HepG2 (cell line): ENCODE results near the gene STK32C. TPM values are rescaled to one million over a fixed set of nuclear protein-coding genes. Genes with fewer than 3 reads are reported as not detected.

Experiments
- ATAC-seq: fragments of 200-7000 bp; cut with Tn5 transposase; 3 replicates; pipeline ENCODE4 v1.9.1; 2020; ENCODE audit warnings: mild to moderate bottlenecking, moderate library complexity
- BruUV-seq: library from RNA; stranded (reverse); fragments of 400-500 nt; replicated peaks from 2 replicates; lab custom pipeline; 2021; lab: Mats Ljungman, UMichigan
- CTCF ChIA-PET: fragments of 300-600 bp; formaldehyde crosslinking; extraction: SDS; loops from one replicate; lab custom pipeline; 2021; ENCODE audit warnings: low total read pairs, inconsistent platforms, low intra/inter-chr PET ratio; lab: Yijun Ruan, JAX
- POLR2A ChIA-PET: fragments of 350-600 bp; sonication (Branson Sonifier 250); formaldehyde crosslinking; loops from one replicate; lab custom pipeline; 2020; ENCODE audit warnings: antibody characterized with exemption, inconsistent platforms; lab: Yijun Ruan, JAX
- DNase-seq: peaks from one replicate; pipeline ENCODE4 v3.0.0-alpha.2; 2015; ENCODE audit warnings: low spot score
- FAIRE-seq: peaks from 3 replicates; lab custom pipeline; 2011; peaks lifted over from hg19 to GRCh38; lab: Jason Lieb, UNC
- H2AFZ ChIP-seq: one replicate; pipeline ENCODE4 v1.6.1; 2011; ENCODE audit warnings: low read length, inconsistent platforms
- H3K27ac ChIP-seq: fragments of 300-600 bp; 3 replicates; pipeline ENCODE4 v1.8.0; 2011; ENCODE audit warnings: mixed run types, mild to moderate bottlenecking, mixed read lengths, low read length, inconsistent platforms; ENCODE audit not compliant: insufficient read depth; ENCODE audit errors: extremely low read length
- H3K27me3 ChIP-seq, 2 experiments: fragments of 200-600 bp in 1 of 2; 2 replicates in 1 of 2; 3 replicates in 1 of 2; pipeline versions ENCODE4 v1.6.0 to v1.8.0; 2011; ENCODE audit warnings: low read length in 2 of 2, mild to moderate bottlenecking in 2 of 2, moderate library complexity in 2 of 2, inconsistent platforms in 1 of 2; ENCODE audit not compliant: insufficient read depth in 2 of 2, control insufficient read depth in 1 of 2
- H3K36me3 ChIP-seq, 2 experiments: fragments of 200-600 bp in 1 of 2; replicated peaks in 1 of 2; 2 replicates in 1 of 2; 3 replicates in 1 of 2; pipeline versions ENCODE4 v1.5.1 to v1.8.0; 2011; ENCODE audit warnings: low read length in 2 of 2, inconsistent platforms in 1 of 2; ENCODE audit not compliant: insufficient read depth in 2 of 2, control insufficient read depth in 1 of 2
- H3K4me1 ChIP-seq: 2 replicates; pipeline ENCODE4 v1.5.1; 2012; ENCODE audit warnings: low read length, inconsistent platforms; ENCODE audit not compliant: insufficient read depth
- H3K4me2 ChIP-seq: 2 replicates; pipeline ENCODE4 v1.6.0; 2011; ENCODE audit warnings: low read depth, low read length, inconsistent platforms
- H3K4me3 ChIP-seq, 3 experiments: fragments of 200-600 bp in 1 of 3; sonication (generic), shearing (Covaris generic) in 1 of 3; replicated peaks in 1 of 3; 2 replicates each; pipeline ENCODE4 v1.5.1; 2011 to 2016; ENCODE audit warnings: low read length in 3 of 3, inconsistent platforms in 2 of 3, low read depth in 2 of 3, mild to moderate bottlenecking in 2 of 3, control low read depth in 1 of 3, mixed read lengths in 1 of 3; ENCODE audit not compliant: insufficient read depth in 1 of 3
- H3K79me2 ChIP-seq: one replicate; pipeline ENCODE4 v1.6.1; 2011; ENCODE audit warnings: low read length, inconsistent platforms; ENCODE audit not compliant: insufficient read depth
- H3K9ac ChIP-seq: 2 replicates; pipeline ENCODE4 v1.6.0; 2011; ENCODE audit warnings: mild to moderate bottlenecking, low read depth, low read length, inconsistent platforms; ENCODE audit not compliant: insufficient read depth
- H3K9me3 ChIP-seq: 2 replicates; pipeline ENCODE4 v1.5.1; 2012; ENCODE audit warnings: mild to moderate bottlenecking, low read length
- H4K20me1 ChIP-seq: 2 replicates; pipeline ENCODE4 v1.6.0; 2011; ENCODE audit warnings: inconsistent platforms, mild to moderate bottlenecking, low read length, moderate library complexity; ENCODE audit not compliant: insufficient read depth
- CTCF ChIP-seq: sonication (generic); formaldehyde crosslinking; IDR thresholded peaks from 2 replicates; pipeline ENCODE4 v1.5.0; 2020; ENCODE audit warnings: mild to moderate bottlenecking, missing genetic modification reagents, moderate library complexity
- HMGA1 ChIP-seq: sonication (generic); formaldehyde crosslinking; conservative IDR thresholded peaks from 2 replicates; pipeline ENCODE4 v1.4.0; 2020; ENCODE audit warnings: missing genetic modification reagents
- SP1 ChIP-seq, 2 experiments: fragments of 450-650 bp in 1 of 2; sonication (generic) in 1 of 2; formaldehyde crosslinking in 1 of 2; IDR thresholded peaks; 2 replicates each; pipeline versions ENCODE4 v1.4.0 to v1.6.1; 2016 to 2020; ENCODE audit warnings: missing genetic modification reagents in 1 of 2
- TIGD3 ChIP-seq: sonication (generic); formaldehyde crosslinking; IDR thresholded peaks from 2 replicates; pipeline ENCODE4 v1.5.1; 2020; ENCODE audit warnings: mild to moderate bottlenecking, missing genetic modification reagents, borderline replicate concordance
- ZNF142 ChIP-seq: sonication (generic); formaldehyde crosslinking; IDR thresholded peaks from 2 replicates; pipeline ENCODE4 v1.4.0; 2020; ENCODE audit warnings: missing genetic modification reagents
- WGBS: methylation state at CpG from one replicate; pipeline ENCODE4 v1.1.6; 2017; ENCODE audit warnings: low lambda C conversion rate; 5-methylcytosine and 5-hydroxymethylcytosine counted together
- in situ Hi-C: cut with HindIII; loops from 2 replicates; pipeline ENCODE4 v1.10.0; 2017; ENCODE audit warnings: low pct_unique_long_range_greater_than_20kb; ENCODE audit not compliant: extremely low pct_ligation_motif_present
- intact Hi-C: fragments of 100-400 bp; cut with micrococcal nuclease; formaldehyde crosslinking; loops from one replicate; pipeline ENCODE4 v1.10.0; 2022; ENCODE audit not compliant: unreplicated experiment
- polyA plus RNA-seq, 8 experiments: library from polyadenylated mRNA; depleted of rRNA in 3 of 8; stranded (reverse) in 7 of 8; unstranded in 1 of 8; fragments of >200 nt; fragmentation: Illumina TruSeq in 4 of 8; extraction: Trizol in 4 of 8; gene quantifications; 2 replicates each; pipeline versions ENCODE4 v1.2.1 to v1.2.3, GENCODE V29; 2011 to 2016; ENCODE audit warnings: low read depth in 4 of 8, missing spikeins in 1 of 8, mixed read lengths in 1 of 8; ENCODE audit not compliant: insufficient read depth in 1 of 8
- total RNA-seq, 5 experiments: library from RNA; depleted of rRNA; stranded (reverse); fragments of >200 nt; fragmentation: Illumina TruSeq; extraction: Trizol; gene quantifications; 2 replicates each; pipeline ENCODE4 v1.2.3, GENCODE V29; 2016; ENCODE audit warnings: low read depth in 1 of 5

STK32C gene
- total and polyA plus RNA-seq, 2 of the 13 experiments (the other 11 are each of a cell fraction or from before 2014, with no cell fraction given): 10.9 to 19.4 TPM

- no peak for TF ChIP-seq ZNF142 (CRISPR knock-in tag)
- TF ChIP-seq, all 625 proteins: peak for 0
Observed at GRCh38 chr10:132163826-132164515, 143.8 kb downstream of the STK32C start (continued).

- H3K4me1 ChIP-seq: peaks cover 11% of the 10 kb centered on the region
- H3K36me3 ChIP-seq: no peaks in the 10 kb centered on the region
- 65% methylated on average over 4 of the region's 16 CpGs for WGBS
- no peaks in the 10 kb centered on the region for H3K79me2 ChIP-seq
- peaks cover 0 to 29% of the 10 kb centered on the region in 2 experiments; a peak in 3 of 5 replicates for H3K27me3 ChIP-seq
- peak; percentile 61 for ATAC-seq
- H3K4me3 ChIP-seq: no peak overlapping the region
- in situ Hi-C loops: no loop called here
- POLR2A ChIA-PET: no interaction called here
- FAIRE-seq: no peak
- intact Hi-C loops: no loop called here
- DNase-seq: peak; percentile 33
- H2AFZ ChIP-seq: no peak overlapping the region
- H3K9me3 ChIP-seq: no peaks in the 10 kb centered on the region
- H3K4me2 ChIP-seq: no peak overlapping the region
- no peak overlapping the region for H3K27ac ChIP-seq
- TF ChIP-seq TIGD3 (CRISPR knock-in tag) (no peak), CTCF (CRISPR knock-in tag) (0 out of 2 replicates have a peak, but pooled peaks have one; percentile 8), SP1 (IDR thresholded peaks at IDR 0.05) (no peak), SP1 (CRISPR knock-in tag; IDR thresholded peaks at IDR 0.05) (peak; percentile 67), HMGA1 (CRISPR knock-in tag) (no peak)
- TF ChIP-seq, all 625 proteins: peak for 2
- BruUV-seq: no TSS peak
- H3K9ac ChIP-seq: no peak overlapping the region
- H4K20me1 ChIP-seq: no peaks in the 10 kb centered on the region
- CTCF ChIA-PET: no interaction called here
Observed at GRCh38 chr10:132163278-132163765, 144.4 kb downstream of the STK32C start.
